Tibial nerve (tissue), 4 donors: ENCODE results near the gene FCHSD2. TPM values are rescaled to one million over a fixed set of nuclear protein-coding genes. Genes with fewer than 3 reads are reported as not detected.

ENCODE experiments used
- DNase-seq, 2 donors: peaks; one replicate each; pipeline ENCODE4 v3.0.0-alpha.2; 2019; ENCODE audit warnings: low spot score in 2 of 2
- H3K27ac ChIP-seq, 4 donors: fragments of 200-600 bp; sonication (generic) in 3 of 4; one replicate each; pipeline ENCODE4 v1.5.1; 2017 to 2019; ENCODE audit warnings: mild to moderate bottlenecking in 1 of 4
- H3K27me3 ChIP-seq, 2 donors: fragments of 200-600 bp; sonication (generic) in 1 of 2; one replicate each; pipeline versions ENCODE4 v1.5.1 to v1.6.0; 2017 to 2019
- H3K36me3 ChIP-seq, 3 donors: fragments of 200-600 bp; sonication (generic); one replicate each; pipeline ENCODE4 v1.5.1; 2018 to 2019
- H3K4me1 ChIP-seq, 4 donors: fragments of 200-600 bp; sonication (generic) in 3 of 4; one replicate each; pipeline ENCODE4 v1.5.1; 2017 to 2019
- H3K4me3 ChIP-seq, 4 donors: fragments of 200-600 bp; sonication (generic) in 3 of 4; one replicate each; pipeline ENCODE4 v1.5.1; 2017 to 2019; ENCODE audit warnings: mild to moderate bottlenecking in 1 of 4, moderate library complexity in 1 of 4
- H3K9me3 ChIP-seq, 4 donors: fragments of 200-600 bp; sonication (generic) in 3 of 4; one replicate each; pipeline ENCODE4 v1.5.1; 2017 to 2019
- CTCF ChIP-seq, 5 experiments: fragments of 200-600 bp in 3 of 5; fragments of 450-650 bp in 2 of 5; sonication (generic) in 3 of 5; IDR thresholded peaks; one replicate each; pipeline ENCODE4 v1.5.1; 2016 to 2019; ENCODE audit warnings: antibody characterized with exemption in 5 of 5, mild to moderate bottlenecking in 3 of 5, moderate library complexity in 2 of 5
- EP300 ChIP-seq, 2 donors: sonication (generic); formaldehyde crosslinking; IDR thresholded peaks; one replicate each; pipeline ENCODE4 v1.6.1; 2017; ENCODE audit warnings: antibody characterized with exemption in 2 of 2, mild to moderate bottlenecking in 1 of 2
- POLR2A ChIP-seq, 2 donors: fragments of 450-650 bp; IDR thresholded peaks; one replicate each; pipeline ENCODE4 v1.6.1; 2017; ENCODE audit warnings: antibody characterized with exemption in 2 of 2, mild to moderate bottlenecking in 2 of 2, moderate library complexity in 2 of 2
- WGBS, 2 donors: methylation state at CpG; one replicate each; pipeline ENCODE4 v1.1.5; 2018; 5-methylcytosine and 5-hydroxymethylcytosine counted together
- total RNA-seq, 4 donors: library from RNA; depleted of rRNA; stranded (reverse); fragments of >200 nt; gene quantifications; one replicate each; pipeline ENCODE4 v1.1.0, GENCODE V29; 2016

FCHSD2 gene
- total RNA-seq, 4 donors from 2014 or later, result 19.5 to 29.1 (median 22.8) TPM

DNA sequence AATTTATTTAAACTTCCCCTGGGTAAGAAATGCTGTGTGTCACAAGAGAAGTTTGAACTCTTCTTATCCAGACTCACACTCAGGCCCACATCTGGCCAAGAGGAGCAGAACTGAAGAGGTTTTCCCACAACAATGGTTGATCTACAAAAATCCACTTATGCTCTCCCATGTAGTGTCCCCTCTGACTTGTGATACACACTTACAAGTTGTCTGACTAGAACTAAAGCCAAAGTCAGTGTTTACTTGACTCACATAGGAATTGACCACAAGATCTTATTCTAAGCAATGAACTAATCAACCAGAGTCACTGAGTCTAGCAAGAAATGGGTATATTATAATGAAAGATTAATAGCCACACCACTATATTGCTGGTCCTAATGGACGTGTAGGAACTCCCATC, 194.9 kb downstream of the FCHSD2 start:
- H3K4me1 ChIP-seq, result no peaks in the 10 kb centered on the region
- H3K9me3 ChIP-seq, result no peaks in the 10 kb centered on the region
- WGBS, 2 donors, result 98 to 100% methylated on average over 1 of the region's 1 CpG
- H3K27me3 ChIP-seq, result no peaks in the 10 kb centered on the region
- no peak overlapping the region for H3K27ac ChIP-seq
- TF ChIP-seq EP300 (IDR thresholded peaks at IDR 0.05) (no peak), POLR2A (IDR thresholded peaks at IDR 0.05) (no peak), CTCF (IDR thresholded peaks at IDR 0.05) (no peak)
- H3K4me3 ChIP-seq, result no peak overlapping the region
- no peaks in the 10 kb centered on the region for H3K36me3 ChIP-seq
- no peak for DNase-seq

DNA sequence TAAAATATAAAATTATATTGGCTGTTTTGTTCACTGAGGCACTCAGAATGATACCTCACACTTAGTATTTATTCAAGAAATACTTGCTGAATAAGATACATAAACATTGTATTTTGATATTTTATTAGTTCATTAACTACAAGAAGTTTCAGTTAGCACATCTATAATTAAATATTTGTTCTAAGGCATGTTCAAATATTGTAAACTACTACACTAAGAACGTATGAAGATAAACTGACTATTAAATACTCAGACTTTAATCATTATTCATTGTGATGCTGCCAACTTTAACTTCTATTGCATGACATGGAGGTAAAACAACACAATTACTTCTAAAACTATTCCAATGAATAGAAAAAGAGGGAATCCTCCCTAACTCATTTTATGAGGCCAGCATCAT, 198.5 kb downstream of the FCHSD2 start:
- no peaks in the 10 kb centered on the region for H3K27me3 ChIP-seq
- no peak overlapping the region for H3K4me3 ChIP-seq
- H3K9me3 ChIP-seq, result no peaks in the 10 kb centered on the region
- WGBS, 2 donors, result 31 to 41% methylated on average over 1 of the region's 1 CpG
- H3K27ac ChIP-seq, result no peak overlapping the region
- no peaks in the 10 kb centered on the region for H3K4me1 ChIP-seq
- no peak for DNase-seq
- no peaks in the 10 kb centered on the region for H3K36me3 ChIP-seq
- TF ChIP-seq EP300 (IDR thresholded peaks at IDR 0.05), result no peak
- no peak for TF ChIP-seq CTCF (IDR thresholded peaks at IDR 0.05)
- TF ChIP-seq POLR2A (IDR thresholded peaks at IDR 0.05), result no peak

GRCh38 chr11:72940417-72940816, 201.7 kb downstream of the FCHSD2 start:
- TF ChIP-seq POLR2A (IDR thresholded peaks at IDR 0.05) (no peak), CTCF (IDR thresholded peaks at IDR 0.05) (no peak), EP300 (IDR thresholded peaks at IDR 0.05) (no peak)

GRCh38 chr11:72939031-72939430, 203.1 kb downstream of the FCHSD2 start:
- Histone ChIP-seq H3K9me3 (no peaks in the 10 kb centered on the region), H3K27me3 (no peaks in the 10 kb centered on the region), H3K4me1 (peaks cover 0 to 7% (median 2%) of the 10 kb centered on the region in 4 donors), H3K36me3 (no peaks in the 10 kb centered on the region), H3K4me3 (no peak overlapping the region), H3K27ac (no peak overlapping the region)
- TF ChIP-seq POLR2A (IDR thresholded peaks at IDR 0.05) (no peak), CTCF (IDR thresholded peaks at IDR 0.05) (no peak), EP300 (IDR thresholded peaks at IDR 0.05) (no peak)
- no peak for DNase-seq
- WGBS, 2 donors, result 39 to 42% methylated on average over 2 of the region's 2 CpGs

More at GRCh38 chr11:72940417-72940816, 201.7 kb downstream of the FCHSD2 start:
- no peak for DNase-seq
- Histone ChIP-seq H3K4me1 (no peaks in the 10 kb centered on the region), H3K27ac (no peak overlapping the region), H3K27me3 (no peaks in the 10 kb centered on the region), H3K4me3 (no peak overlapping the region), H3K9me3 (no peaks in the 10 kb centered on the region), H3K36me3 (no peaks in the 10 kb centered on the region)
- WGBS, 2 donors, result 90 to 92% methylated on average over 9 of the region's 9 CpGs

DNA sequence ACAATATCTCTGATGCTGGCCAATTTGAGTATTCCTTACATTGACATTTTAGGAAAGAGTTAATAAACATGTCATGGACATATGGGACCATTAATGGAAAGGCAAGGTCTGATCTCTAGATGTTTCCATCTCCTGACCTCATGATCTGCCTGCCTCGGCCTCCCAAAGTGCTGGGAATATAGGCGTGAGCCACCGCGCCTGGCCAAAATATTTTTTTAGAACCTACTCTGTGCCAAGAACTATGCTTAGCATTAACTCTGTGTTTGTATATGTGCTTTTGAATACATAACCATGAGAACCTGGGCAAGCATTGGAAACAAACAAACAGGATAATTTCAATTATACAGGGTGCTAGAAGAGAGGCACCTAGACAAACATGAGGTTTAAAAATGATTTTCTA, 204.7 kb downstream of the FCHSD2 start:
- no peak for DNase-seq
- Histone ChIP-seq H3K4me1 (peaks cover 0 to 7% (median 2%) of the 10 kb centered on the region in 4 donors), H3K9me3 (no peaks in the 10 kb centered on the region), H3K4me3 (no peak overlapping the region), H3K36me3 (no peaks in the 10 kb centered on the region), H3K27me3 (no peaks in the 10 kb centered on the region), H3K27ac (no peak overlapping the region)
- WGBS, 2 donors, result 54 to 60% methylated on average over 4 of the region's 4 CpGs
- TF ChIP-seq CTCF (IDR thresholded peaks at IDR 0.05), result no peak
- no peak for TF ChIP-seq POLR2A (IDR thresholded peaks at IDR 0.05)
- no peak for TF ChIP-seq EP300 (IDR thresholded peaks at IDR 0.05)
